HG02763 (cell line): Measurements from ENCODE around the gene BRD4.

Source experiments
- ATAC-seq: cut with Tn5 transposase; IDR thresholded peaks from one replicate; pipeline ENCODE4 v1.9.1; 2021; ENCODE audit warnings: mild to moderate bottlenecking, moderate library complexity; ENCODE audit not compliant: unreplicated experiment

Gene BRD4

GRCh38 chr19:15316498-15316897 lies 15.8 kb downstream of the BRD4 start:
- no peak for ATAC-seq

DNA sequence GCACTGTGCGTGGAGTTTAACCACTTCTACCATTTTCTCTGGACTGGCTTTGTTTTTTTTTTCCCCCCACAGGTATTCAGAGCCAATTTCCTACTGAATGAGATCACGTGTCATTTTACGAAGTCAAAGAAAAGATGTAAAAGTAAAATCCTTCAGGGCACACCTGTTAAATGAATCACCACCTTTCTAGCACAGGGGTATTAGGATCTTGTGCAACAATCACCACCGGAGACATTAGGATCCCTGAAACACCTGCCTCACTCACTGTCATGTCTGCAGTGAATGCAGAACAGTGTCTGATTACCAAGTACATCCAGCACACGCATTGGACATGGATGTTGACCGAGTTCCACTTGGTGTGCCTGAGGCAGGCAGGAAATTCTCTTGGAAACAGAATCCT lies 17.2 kb downstream of the BRD4 start:
- no peak for ATAC-seq

- no peak for ATAC-seq
Observed at GRCh38 chr19:15313649-15314279, 18.6 kb downstream of the BRD4 start.

DNA sequence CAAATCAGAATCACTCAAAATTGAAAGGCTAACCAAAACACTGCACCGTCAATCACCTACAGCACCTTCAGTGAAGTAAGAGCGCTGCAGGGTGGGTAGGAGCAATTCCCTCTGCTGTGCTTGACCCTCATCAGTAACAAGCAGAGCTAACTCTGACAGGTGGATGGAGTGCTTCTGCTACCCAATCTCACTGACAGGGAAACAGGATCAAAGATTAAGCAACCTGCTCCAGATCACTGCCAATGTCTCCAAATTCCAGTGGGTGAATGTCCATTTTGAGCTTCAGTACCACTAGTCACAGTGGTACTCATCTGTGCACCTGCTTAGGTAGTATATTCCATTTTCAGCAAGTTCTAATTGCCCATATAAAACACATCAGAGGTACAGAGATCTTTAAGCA lies 25.2 kb downstream of the BRD4 start:
- ATAC-seq: no peak

GRCh38 chr19:15305582-15306334 lies 26.6 kb downstream of the BRD4 start:
- ATAC-seq: no peak

DNA sequence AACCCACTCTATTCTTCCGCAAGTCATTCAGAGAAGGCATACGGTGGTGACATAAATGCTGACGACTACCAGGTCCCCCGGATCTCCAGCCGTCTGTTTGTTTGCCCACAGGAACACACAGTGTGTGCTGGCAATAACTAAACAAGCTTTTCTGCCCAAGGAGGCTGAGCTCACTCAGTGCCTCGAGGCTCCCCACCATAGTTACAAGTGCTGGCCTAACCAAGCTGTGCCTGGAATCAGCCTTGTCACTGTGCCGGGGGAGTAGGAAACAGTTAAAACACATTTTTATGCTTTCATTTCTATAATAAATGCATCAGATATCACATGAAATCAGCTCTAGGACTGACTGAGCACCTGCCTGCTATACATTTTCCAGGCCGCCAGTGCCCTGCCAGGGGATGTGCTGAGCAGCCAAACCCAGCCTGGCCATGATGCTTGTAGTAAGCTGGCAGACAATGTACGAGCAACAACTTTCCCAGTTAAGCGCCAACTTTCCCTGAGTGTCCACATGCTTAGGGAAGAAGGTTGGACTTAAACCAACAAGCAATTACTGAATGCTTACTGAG lies 28.1 kb downstream of the BRD4 start:
- no peak for ATAC-seq

DNA sequence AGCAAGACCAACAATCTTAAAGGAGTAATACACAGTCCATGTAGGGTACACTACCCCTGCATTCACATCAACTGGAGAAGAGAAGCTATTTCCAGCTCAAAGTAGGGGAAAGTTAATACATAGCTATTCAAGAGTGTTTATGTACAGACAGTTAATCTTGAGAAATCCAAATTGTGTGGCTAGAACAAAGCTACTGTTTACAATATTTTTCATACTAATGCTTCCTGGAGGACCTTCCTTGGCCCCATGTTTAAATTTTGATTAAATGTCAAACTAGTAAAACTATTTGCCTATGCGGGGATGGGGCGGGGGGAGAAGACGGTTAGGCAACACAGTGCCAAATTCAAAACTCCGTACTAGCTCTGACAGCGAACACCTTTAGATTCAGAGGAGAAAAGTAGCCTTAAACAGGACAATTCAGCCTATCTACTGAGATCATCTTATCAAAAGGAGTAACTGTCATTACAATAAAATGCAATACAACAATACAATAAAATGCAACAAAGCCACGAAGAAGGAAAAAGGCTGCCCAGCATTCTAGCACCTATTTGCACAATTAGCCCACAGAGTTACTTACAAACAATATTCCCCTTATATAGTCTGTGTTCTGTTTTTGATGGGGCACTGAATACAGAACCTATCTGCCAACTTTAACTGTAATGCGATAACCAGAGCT lies 29.1 kb downstream of the BRD4 start:
- ATAC-seq: no peak

GRCh38 chr19:15300533-15301197 lies 31.7 kb downstream of the BRD4 start:
- no peak for ATAC-seq

DNA sequence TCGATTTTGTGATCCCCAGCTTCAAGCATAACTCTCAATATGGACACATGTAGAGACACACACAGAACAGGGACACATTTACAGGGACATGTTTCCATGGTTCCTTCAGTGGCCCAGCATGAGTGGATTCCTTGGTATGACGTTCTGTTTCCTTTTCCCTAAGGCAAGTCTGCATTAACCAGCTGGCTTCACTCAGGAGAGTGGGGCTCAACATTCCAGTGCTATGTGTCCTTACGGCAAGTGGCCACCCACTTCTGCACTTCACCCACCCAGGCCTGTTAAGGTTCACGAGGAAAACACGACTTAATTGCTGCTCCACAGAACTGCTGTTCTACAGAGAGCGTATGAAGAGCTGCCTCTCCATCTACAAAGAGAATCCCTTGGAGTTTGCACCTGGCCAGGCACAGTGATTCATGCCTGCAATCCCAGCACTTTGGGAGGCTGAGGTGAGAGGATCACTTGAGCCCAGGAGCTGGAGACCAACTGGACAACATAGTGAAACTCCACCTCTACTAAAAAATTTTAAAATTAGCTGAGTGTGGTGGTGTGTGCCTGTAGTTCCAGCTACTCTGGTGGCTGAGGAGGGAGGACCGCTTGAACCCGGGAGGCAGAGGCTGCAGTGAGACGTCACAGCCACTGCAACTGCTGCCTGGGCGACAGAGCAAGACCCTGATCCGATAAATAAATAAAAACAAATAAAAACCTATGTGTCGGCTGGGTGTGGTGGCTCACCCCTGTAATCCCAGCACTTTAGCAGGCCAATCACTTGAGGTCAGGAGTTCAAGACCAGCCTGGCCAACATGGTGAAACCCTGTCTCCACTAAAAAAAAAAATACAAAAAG lies 32.5 kb downstream of the BRD4 start:
- no peak for ATAC-seq

GRCh38 chr19:15298847-15299567 lies 33.3 kb downstream of the BRD4 start:
- no peak for ATAC-seq

DNA sequence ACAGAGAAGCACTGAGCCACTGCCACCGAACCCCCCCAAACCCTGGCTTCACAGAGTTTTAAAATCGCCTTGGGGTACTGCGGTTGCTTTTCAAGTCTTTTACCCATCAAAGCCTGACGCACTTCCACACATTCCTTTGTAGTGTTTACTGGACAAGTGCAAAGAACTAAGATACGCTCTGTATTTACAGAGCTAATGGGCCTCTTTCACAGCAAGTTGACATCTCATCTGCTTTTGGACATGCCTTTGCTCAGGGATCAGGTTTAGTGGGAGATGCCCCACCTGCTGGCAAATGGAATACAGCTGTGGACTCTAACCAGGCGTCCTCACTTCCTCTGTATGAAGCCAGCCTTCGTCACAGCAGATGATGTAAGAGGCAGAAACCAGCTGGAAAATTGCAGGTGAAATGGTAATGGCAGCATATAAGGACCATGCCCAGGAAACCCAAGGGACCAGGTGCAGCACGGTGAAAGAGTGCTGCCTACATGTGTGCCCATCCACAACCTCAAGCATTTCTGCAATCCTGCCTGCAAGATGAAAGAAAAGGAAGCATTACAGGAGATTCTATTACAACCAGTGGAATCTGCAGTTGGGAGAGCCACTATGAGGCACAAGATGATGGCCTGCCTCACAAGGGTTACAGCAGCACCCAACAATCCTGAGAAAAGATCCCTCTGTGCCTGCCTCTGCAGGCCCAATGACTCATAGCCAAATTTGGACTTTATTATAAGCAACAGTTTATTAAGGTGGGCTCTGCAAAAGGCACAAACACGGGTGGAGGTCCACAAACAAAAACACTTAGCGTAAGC lies 34.7 kb downstream of the BRD4 start:
- ATAC-seq: no peak

DNA sequence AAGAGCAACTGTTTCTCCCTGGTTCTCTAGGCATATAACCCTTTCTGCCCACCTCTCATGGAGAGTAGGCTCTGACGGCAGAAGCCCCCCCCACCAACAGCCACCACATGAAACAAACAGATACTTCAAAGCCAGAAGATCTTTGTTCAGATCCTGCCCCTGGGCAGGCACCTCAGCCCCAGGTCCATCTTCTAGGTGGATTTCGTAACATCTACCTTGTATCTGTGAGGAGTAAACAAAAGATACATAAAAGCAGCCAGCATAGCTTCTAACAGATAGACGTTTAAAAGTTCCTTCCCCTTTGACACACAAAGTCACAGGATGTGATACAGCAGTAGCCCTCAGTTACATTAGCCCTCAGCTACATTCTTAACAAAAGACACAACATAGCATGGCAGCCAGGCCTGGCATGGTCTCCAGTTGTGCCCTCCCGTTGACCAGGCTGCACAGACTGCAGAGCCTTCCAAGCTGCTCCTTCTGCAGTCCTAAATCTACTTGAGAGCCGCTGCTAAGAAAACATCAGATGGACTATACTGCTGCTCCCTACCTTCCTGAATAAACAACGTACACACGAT lies 35.4 kb downstream of the BRD4 start:
- ATAC-seq: no peak

DNA sequence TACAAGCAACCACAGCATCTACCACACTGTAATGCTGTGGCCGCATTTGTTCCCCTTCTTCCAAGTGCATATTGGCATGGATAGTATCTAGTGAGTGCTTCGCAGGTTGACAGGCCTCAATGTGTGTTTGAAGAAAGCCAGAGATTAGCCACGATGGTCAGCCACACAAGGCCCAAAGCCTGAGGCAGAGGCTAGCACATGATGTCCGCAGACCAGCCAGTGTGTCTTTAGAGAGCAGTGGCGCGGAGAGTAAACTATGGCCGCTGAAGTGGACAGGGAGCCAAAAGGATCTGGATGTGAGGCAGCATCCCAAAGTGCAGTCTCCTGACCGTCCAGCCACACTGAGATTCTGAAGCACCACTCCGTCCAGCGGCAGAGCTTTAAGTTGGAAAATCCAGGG lies 36.0 kb downstream of the BRD4 start:
- no peak for ATAC-seq

DNA sequence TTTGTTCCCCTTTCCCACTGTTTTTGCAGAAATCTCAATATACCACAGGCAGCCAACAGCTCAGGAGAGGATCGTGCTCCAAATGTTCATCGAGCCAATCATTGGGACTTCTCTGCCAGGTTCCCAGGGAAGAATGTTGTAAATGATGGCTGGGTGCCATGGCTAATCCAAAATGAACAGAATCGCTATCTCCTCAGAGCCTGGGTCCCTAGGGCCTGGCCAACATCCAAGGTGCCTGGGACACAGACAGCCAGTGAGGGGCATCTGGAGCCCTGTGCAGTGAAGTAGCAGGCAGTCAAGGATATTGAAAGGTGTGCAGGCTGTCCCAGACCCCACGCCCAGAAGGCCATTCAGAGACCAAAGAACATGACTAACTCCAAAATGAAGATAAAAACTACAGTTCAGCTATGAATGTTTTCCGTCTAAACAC lies 37.8 kb downstream of the BRD4 start:
- no peak for ATAC-seq

GRCh38 chr19:15293781-15294491 lies 38.4 kb downstream of the BRD4 start:
- no peak for ATAC-seq

DNA sequence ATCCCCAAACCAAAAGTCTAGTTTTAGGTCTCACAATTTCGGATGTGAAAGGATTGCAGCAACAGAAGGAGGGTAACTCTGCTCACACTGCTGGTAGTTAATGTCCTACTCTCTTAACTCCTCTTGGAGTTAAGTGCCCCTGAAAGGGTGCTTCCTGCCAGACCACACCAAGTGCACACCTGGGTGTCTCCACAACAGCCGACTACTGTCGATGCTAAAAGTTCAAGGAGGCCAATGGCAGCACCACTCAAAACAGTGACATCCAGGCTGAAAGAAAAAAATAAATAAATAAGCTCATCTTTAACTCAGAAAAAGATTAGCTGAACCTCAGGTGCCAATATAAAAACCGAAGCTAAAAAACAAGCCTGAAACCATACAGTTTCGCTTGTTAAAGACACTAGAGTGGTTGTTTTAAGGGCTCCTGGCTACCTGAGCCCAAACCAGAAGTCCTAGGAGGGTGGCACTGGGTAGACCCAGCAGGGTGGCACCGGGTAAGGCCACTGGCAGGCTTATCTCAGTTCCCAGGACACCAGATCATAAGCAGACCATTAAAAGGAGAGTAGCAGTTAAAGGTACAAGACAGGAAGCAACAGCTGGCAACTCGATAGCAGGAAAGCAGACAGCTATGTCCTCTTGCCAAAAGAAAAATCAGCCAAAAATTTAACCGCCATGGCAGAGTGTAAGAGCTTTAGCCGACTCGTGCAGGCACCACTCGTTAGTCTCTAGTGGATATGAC lies 39.3 kb downstream of the BRD4 start:
- ATAC-seq: no peak

DNA sequence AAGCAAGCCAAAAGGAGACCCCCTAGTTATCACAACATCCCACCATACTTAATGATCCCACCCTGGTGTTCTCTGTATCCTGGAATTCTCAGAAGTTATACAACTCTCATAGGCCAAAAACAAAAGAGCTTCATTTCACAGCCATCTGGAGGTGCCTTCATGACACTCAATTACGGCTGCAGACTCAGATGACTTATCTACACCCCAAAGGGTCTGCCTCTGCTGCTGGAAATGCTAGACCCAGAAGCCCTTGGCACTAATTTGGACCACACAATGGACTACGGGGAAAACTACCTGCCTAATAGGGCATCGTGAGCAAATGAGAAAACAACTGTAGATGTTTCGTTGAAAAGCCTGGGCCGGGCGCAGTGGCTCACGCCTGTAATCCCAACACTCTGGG lies 40.2 kb downstream of the BRD4 start:
- ATAC-seq: no peak
